WTC11 (cell line): ENCODE data around the gene SPOCK2. TPM values are rescaled to one million over a fixed set of nuclear protein-coding genes. Genes with fewer than 3 reads are reported as not detected.

ENCODE experiments used
- ATAC-seq: fragments of 200-7000 bp; cut with Tn5 transposase; 2 replicates; pipeline ENCODE4 v1.10.0; 2021; ENCODE audit warnings: mild to moderate bottlenecking, moderate library complexity
- CTCF ChIA-PET: fragments of 300-600 bp; sonication (Branson Sonifier 250); formaldehyde crosslinking; loops from one replicate; lab custom pipeline; 2021; ENCODE audit warnings: antibody characterized with exemption; lab: Charles Lee
- POLR2A ChIA-PET: fragments of 350-600 bp; sonication (Branson Sonifier 250); formaldehyde crosslinking; loops from one replicate; lab custom pipeline; 2021; ENCODE audit warnings: antibody characterized with exemption; lab: Charles Lee
- DNase-seq: peaks from one replicate; pipeline ENCODE4 v3.0.0; 2021; ENCODE audit warnings: low spot score
- H3K27ac Mint-ChIP-seq: 2 replicates; pipeline ENCODE4 v1.8.0; 2021; ENCODE audit warnings: mixed read lengths
- H3K27me3 Mint-ChIP-seq: 2 replicates; pipeline ENCODE4 v1.8.0; 2021; ENCODE audit warnings: low read depth, mild to moderate bottlenecking, moderate library complexity, mixed read lengths
- H3K36me3 Mint-ChIP-seq: 2 replicates; pipeline ENCODE4 v1.8.0; 2021; ENCODE audit warnings: mixed read lengths
- H3K4me1 Mint-ChIP-seq: 2 replicates; pipeline ENCODE4 v1.8.0; 2022; ENCODE audit warnings: mixed read lengths
- H3K4me3 Mint-ChIP-seq: 2 replicates; pipeline ENCODE4 v1.8.0; 2021; ENCODE audit warnings: mild to moderate bottlenecking, moderate library complexity, mixed read lengths
- H3K9me3 Mint-ChIP-seq: 2 replicates; pipeline ENCODE4 v1.8.0; 2021; ENCODE audit warnings: mixed read lengths
- ATF1 ChIP-seq: sonication (generic); formaldehyde crosslinking; IDR thresholded peaks from 2 replicates; pipeline ENCODE4 v1.8.1; 2023; ENCODE audit warnings: mild to moderate bottlenecking, moderate library complexity, missing genetic modification reagents
- GRHL2 ChIP-seq: fragments of 250-450 bp; sonication (Bioruptor Pico); IDR thresholded peaks from 2 replicates; pipeline ENCODE4 v1.8.0; 2022; ENCODE audit warnings: mild to moderate bottlenecking, moderate library complexity; ENCODE audit not compliant: insufficient replicate concordance, severe bottlenecking
- GTF2I ChIP-seq: fragments of 250-450 bp; sonication (Bioruptor Pico); conservative IDR thresholded peaks from 2 replicates; pipeline ENCODE4 v1.4.0; 2021; ENCODE audit warnings: mild to moderate bottlenecking
- MLX ChIP-seq: sonication (generic); formaldehyde crosslinking; IDR thresholded peaks from 2 replicates; pipeline ENCODE4 v1.8.1; 2023; ENCODE audit warnings: mild to moderate bottlenecking, missing genetic modification reagents, moderate library complexity
- MYBL2 ChIP-seq: sonication (generic); formaldehyde crosslinking; IDR thresholded peaks from 2 replicates; pipeline ENCODE4 v1.8.1; 2023; ENCODE audit warnings: mild to moderate bottlenecking, moderate library complexity, missing genetic modification reagents
- NFYB ChIP-seq: sonication (generic); formaldehyde crosslinking; conservative IDR thresholded peaks from 2 replicates; pipeline ENCODE4 v1.8.0; 2022; ENCODE audit warnings: low read depth, missing genetic modification reagents
- NR1H2 ChIP-seq: sonication (generic); formaldehyde crosslinking; IDR thresholded peaks from 2 replicates; pipeline ENCODE4 v1.9.0; 2021; ENCODE audit warnings: mild to moderate bottlenecking, moderate library complexity, missing genetic modification reagents
- NR3C1 ChIP-seq: sonication (generic); formaldehyde crosslinking; conservative IDR thresholded peaks from 2 replicates; pipeline ENCODE4 v1.8.1; 2023; ENCODE audit warnings: low read depth, mild to moderate bottlenecking, missing genetic modification reagents
- OVOL2 ChIP-seq: fragments of 250-450 bp; sonication (Bioruptor Pico); IDR thresholded peaks from 2 replicates; pipeline ENCODE4 v1.9.0; 2021; ENCODE audit warnings: mild to moderate bottlenecking, borderline replicate concordance
- PRDM15 ChIP-seq: sonication (generic); formaldehyde crosslinking; IDR thresholded peaks from 2 replicates; pipeline ENCODE4 v1.8.0; 2022; ENCODE audit warnings: missing genetic modification reagents
- PRRX2 ChIP-seq: fragments of 250-450 bp; sonication (Bioruptor Pico); IDR thresholded peaks from 2 replicates; pipeline ENCODE4 v1.8.0; 2021; ENCODE audit warnings: mild to moderate bottlenecking
- RORB ChIP-seq: fragments of 250-450 bp; sonication (Bioruptor Pico); IDR thresholded peaks from 2 replicates; pipeline ENCODE4 v1.9.0; 2021; ENCODE audit warnings: mild to moderate bottlenecking
- SP1 ChIP-seq: sonication (generic); formaldehyde crosslinking; conservative IDR thresholded peaks from 2 replicates; pipeline ENCODE4 v1.8.1; 2022; ENCODE audit warnings: missing genetic modification reagents
- USF2 ChIP-seq: sonication (generic); formaldehyde crosslinking; IDR thresholded peaks from 2 replicates; pipeline ENCODE4 v1.8.1; 2023; ENCODE audit warnings: mild to moderate bottlenecking, missing genetic modification reagents, moderate library complexity
- ZBTB43 ChIP-seq: sonication (generic); formaldehyde crosslinking; IDR thresholded peaks from 2 replicates; pipeline ENCODE4 v1.8.1; 2023; ENCODE audit warnings: mild to moderate bottlenecking, missing genetic modification reagents
- ZNF263 ChIP-seq: sonication (generic); formaldehyde crosslinking; IDR thresholded peaks from 2 replicates; pipeline ENCODE4 v1.8.1; 2022; ENCODE audit warnings: low read depth, mild to moderate bottlenecking, moderate library complexity, missing genetic modification reagents
- ZNF317 ChIP-seq: sonication (generic); formaldehyde crosslinking; IDR thresholded peaks from 2 replicates; pipeline ENCODE4 v1.8.1; 2023; ENCODE audit warnings: low read depth, mild to moderate bottlenecking, moderate library complexity, missing genetic modification reagents, borderline replicate concordance
- ZNF512 ChIP-seq: sonication (generic); formaldehyde crosslinking; IDR thresholded peaks from 2 replicates; pipeline ENCODE4 v1.8.1; 2022; ENCODE audit warnings: missing genetic modification reagents, borderline replicate concordance
- ZNF671 ChIP-seq: fragments of 250-450 bp; sonication (Bioruptor Pico); IDR thresholded peaks from 2 replicates; pipeline ENCODE4 v1.8.0; 2021; ENCODE audit warnings: mild to moderate bottlenecking
- total RNA-seq: library from RNA; stranded (reverse); gene quantifications from 3 replicates; pipeline ENCODE4 v1.2.3, GENCODE V29; 2021

Gene SPOCK2
- total RNA-seq, 1 experiment from 2014 or later = 4.7 TPM

GRCh38 chr10:72092171-72092924, 4.0 kb upstream of the SPOCK2 start (continued):
- TF ChIP-seq MLX (CRISPR knock-in tag) = no peak

GRCh38 chr10:72090326-72090725, 2.0 kb upstream of the SPOCK2 start:
- ChIA-PET POLR2A (interaction anchor here (1.5 kb wide), 1 partner anchor 171 kb away, joined by 3 read pairs; no protein-coding TSS in a partner anchor), CTCF (interaction anchor here (1.1 to 3.8 kb wide), 5 partner anchors 14 to 194 kb away, joined by 3 to 32 read pairs (median 4); no protein-coding TSS in a partner anchor)
- Mint-ChIP-seq H3K4me1 (peaks cover 24% of the 10 kb centered on the region), H3K36me3 (no peaks in the 10 kb centered on the region), H3K27me3 (peaks cover 47% of the 10 kb centered on the region), H3K4me3 (no peak overlapping the region), H3K9me3 (no peaks in the 10 kb centered on the region), H3K27ac (no peak overlapping the region)
- DNase-seq (no peak), ATAC-seq (no peak)
- no peak for TF ChIP-seq MYBL2 (CRISPR knock-in tag)
- TF ChIP-seq ATF1 (CRISPR knock-in tag) = no peak
- no peak for TF ChIP-seq PRDM15 (CRISPR knock-in tag)
- TF ChIP-seq ZNF512 (CRISPR knock-in tag) = no peak
- no peak for TF ChIP-seq ZBTB43
- TF ChIP-seq NFYB (CRISPR knock-in tag) = no peak
- no peak for TF ChIP-seq PRRX2 (CRISPR knock-in tag)
- TF ChIP-seq GTF2I (CRISPR knock-in tag) = no peak
- no peak for TF ChIP-seq OVOL2
- TF ChIP-seq GRHL2 (CRISPR knock-in tag) = no peak
- TF ChIP-seq ZNF263 (CRISPR knock-in tag) = no peak
- no peak for TF ChIP-seq ZNF671
- no peak for TF ChIP-seq NR3C1 (CRISPR knock-in tag)
- TF ChIP-seq USF2 (CRISPR knock-in tag) = no peak
- TF ChIP-seq NR1H2 (CRISPR knock-in tag) = no peak
- no peak for TF ChIP-seq SP1 (CRISPR knock-in tag)
- TF ChIP-seq ZNF317 (CRISPR knock-in tag) = no peak
- no peak for TF ChIP-seq RORB
